GM18909 (cell line): ENCODE measurements around the gene OTUD5.
"Not testable (repeated sequence)": the region's sequence is repeated elsewhere in the genome, so short reads cannot be mapped to it uniquely, and the experiment has no call there.

Experiments
- ATAC-seq: cut with Tn5 transposase; IDR thresholded peaks from one replicate; pipeline ENCODE4 v1.9.1; 2021; ENCODE audit warnings: mild to moderate bottlenecking; ENCODE audit not compliant: unreplicated experiment, poor library complexity

Gene OTUD5

DNA sequence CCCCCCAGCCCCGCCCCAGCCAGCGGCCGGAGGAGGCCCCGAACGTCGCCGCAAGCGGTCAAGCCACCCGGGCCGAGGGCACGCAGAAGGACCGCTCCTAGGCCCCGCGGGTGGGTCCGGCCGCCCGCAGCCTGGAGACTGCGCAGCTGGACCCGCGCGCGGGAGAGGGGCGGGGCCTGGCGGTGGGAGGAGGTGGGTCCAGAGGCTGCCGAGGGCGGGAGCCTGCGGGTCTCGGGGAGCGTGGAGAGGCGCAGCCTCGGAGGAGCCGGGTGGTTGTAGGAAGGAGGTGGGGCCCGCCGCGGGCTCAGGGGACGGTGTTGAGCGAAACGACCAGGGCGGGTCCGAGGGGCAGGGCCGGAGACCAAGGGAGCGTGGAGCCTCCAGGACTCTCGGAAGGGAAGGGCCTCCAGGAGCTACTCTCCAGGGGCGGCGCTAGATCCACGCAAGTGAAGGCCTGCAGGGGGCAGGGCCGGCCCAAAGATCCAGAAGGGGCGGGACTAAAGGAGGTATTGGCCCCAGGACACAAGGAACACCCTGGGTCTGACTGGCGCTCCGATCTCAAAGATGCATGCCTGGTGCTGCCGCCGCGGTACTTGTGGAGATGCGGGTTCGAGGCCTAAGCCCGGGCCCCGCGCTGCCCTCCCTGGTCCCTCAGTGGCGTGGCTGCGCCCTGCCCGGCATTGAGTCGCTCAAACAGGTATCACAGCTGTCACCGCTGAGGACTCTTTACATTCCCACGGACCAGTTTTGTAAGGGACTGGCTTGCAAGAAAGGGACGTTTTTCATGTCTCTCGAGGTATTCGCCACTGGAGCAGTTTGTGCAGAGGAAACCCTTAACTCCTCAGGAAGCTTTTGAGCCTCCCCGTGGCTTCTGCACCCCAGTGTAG, 65.8 kb downstream of the OTUD5 start:
- peak; percentile 77 for ATAC-seq

DNA sequence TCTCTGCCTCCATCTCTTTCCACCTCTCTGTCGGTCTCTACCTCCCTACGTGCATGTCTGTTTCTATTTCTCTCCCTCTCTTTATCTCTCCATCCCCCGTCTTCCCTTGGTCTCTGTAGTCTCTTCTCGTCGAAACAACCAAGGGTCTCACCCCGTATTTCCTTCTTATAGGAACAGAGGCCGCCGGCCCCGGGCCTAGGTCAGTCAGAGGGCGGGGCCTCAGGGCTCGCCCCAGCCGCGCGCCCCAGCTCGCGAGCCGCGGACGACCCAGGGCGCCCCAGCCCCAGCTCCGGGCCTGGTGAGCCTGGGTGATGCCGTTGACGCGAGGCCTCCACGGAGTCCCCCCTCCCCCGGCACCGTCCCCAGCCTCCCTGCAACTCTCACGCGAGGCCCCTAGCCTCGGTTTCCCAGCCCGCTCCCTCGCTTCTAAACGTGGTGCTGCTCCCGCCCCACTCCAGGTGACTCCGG, 66.4 kb downstream of the OTUD5 start:
- peak; percentile 47 for ATAC-seq

DNA sequence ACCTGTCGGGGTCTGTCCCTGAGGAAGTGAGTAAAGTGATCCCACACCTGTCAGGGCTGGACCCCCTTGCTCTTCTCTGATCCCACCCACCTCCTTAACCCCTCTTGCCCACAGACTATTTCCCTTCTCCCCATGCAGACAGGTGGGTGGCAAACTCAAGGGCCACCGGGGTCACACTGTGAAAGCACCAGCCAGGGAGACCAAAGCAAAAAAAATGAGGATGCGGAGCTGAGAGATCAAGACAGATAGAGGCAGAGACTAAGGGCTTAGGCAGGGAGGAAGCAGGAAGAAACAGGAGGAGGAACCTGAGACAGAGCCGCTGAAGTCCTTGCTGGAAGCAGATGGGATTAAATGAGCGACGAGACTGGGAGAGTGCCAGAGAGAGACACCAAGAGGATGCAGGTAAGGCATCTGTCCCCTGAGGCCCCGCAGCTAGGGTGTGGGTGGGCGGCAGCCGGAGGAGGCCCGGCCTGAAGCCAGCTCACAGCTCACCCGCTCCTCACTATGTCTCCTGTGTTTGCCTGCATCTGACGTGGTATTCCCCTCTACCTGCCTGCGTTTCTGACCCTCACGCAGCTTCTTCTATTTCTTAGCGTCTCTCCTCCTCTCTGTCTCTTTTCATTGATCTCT, 67.0 kb downstream of the OTUD5 start:
- no peak for ATAC-seq

DNA sequence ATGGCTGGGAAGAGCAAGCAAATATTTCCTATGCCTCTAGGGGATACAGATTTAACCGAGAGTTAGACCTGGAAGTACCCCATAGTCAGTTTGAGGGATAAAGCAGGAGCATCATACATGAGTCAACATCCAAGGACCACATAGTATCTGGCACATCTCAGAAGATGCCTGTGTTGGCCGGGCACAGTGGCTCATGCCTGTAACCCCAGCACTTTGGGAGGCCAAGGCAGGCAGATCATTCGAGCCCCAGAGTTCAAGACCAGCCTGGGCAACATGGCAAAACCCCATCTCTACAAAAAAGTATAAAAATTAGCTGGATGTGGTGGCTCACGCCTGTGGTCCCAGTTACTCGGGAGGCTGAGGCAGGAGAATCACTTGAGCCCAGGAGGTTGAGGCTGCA, 70.8 kb downstream of the OTUD5 start:
- not testable (repeated sequence) for ATAC-seq

DNA sequence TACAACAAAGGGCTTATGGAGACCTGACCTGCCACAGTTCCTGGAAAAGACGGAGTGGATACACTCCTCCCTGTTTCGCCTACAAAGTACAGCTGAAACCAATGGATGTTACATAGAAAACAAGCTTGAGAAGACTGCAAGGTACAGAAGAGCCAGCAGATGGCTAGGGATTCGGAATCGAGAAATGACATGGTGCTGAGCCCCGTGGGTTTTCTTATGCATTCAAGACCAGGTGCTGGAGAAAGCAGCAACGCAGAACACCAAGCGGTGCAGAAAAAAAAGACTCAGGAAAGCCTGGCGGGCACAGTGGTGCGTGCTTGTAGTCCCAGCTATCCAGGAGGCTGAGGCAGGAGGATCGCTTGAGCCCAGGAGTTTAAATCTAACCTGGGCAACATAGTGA, 73.7 kb downstream of the OTUD5 start:
- no peak for ATAC-seq

DNA sequence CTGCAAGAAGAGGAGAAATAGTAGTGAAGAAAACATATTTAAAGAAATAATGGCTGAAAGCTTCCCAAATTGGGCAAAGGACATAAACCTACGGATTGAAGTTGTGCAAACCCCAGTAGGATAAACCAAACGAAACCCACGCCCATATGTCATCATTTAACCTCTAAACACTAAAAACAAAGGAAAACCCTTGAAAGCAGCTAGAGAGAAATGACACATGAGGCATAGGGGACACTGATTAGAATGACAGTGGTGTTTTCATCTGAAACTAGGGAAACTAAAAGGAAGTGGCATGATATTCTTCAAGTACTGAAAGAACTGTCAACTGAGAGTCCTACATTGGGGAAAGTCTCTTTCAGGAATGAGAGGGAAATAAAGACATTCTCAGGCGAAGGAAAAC, 80.5 kb downstream of the OTUD5 start:
- ATAC-seq = not testable (repeated sequence)
